Left lobe of liver (tissue), 2 donors: Measurements from ENCODE around the gene YDJC. TPM values are rescaled to one million over a fixed set of nuclear protein-coding genes. Genes with fewer than 3 reads are reported as not detected.
"Not testable (repeated sequence)": the region's sequence is repeated elsewhere in the genome, so short reads cannot be mapped to it uniquely, and the experiment has no call there.

Experiments
- ATAC-seq: fragments of 200-7000 bp; cut with Tn5 transposase; one replicate; pipeline ENCODE4 v1.9.1; 2020; ENCODE audit warnings: mild to moderate bottlenecking, moderate library complexity
- DNase-seq: peaks from one replicate; pipeline ENCODE4 v3.0.0-alpha.2; 2020; ENCODE audit warnings: low spot score
- total RNA-seq: library from RNA; stranded (reverse); gene quantifications from one replicate; pipeline ENCODE4 v1.2.1, GENCODE V29; 2021
- donor health status: DM: no; HTN: no; CAD: no; lungs with moderate emphysema.
- donor health status: DM: no; HTN: yes; CAD: no.

The YDJC gene
- total RNA-seq, 1 donor from 2014 or later = 10.0 TPM

GRCh38 chr22:21652010-21652546 lies 22.3 kb upstream of the YDJC start:
- peak; percentile 86 for DNase-seq
- ATAC-seq = peak; percentile 87

- ATAC-seq = no peak
- DNase-seq = no peak
Measured at GRCh38 chr22:21651521-21652009, 21.7 kb upstream of the YDJC start.

- peak; percentile 6 for ATAC-seq
- no peak for DNase-seq
Measured at GRCh38 chr22:21650823-21651520, 21.1 kb upstream of the YDJC start.

GRCh38 chr22:21650280-21650679 lies 20.5 kb upstream of the YDJC start:
- no peak for DNase-seq
- ATAC-seq = no peak

- ATAC-seq (peak; percentile 42), DNase-seq (peak; percentile 70)
Measured at GRCh38 chr22:21646608-21647590, 17.1 kb upstream of the YDJC start.

- not testable (repeated sequence) for DNase-seq, ATAC-seq
Measured at GRCh38 chr22:21645513-21645912, 15.7 kb upstream of the YDJC start.

- no peak for DNase-seq
Measured at GRCh38 chr22:21643533-21644357, 13.9 kb upstream of the YDJC start.

GRCh38 chr22:21642584-21643448 lies 13.0 kb upstream of the YDJC start:
- peak; percentile 43 for ATAC-seq
- DNase-seq = no peak

More at GRCh38 chr22:21643533-21644357, 13.9 kb upstream of the YDJC start:
- no peak for ATAC-seq

- peak; percentile 99 for DNase-seq
Measured at GRCh38 chr22:21641789-21642583, 12.2 kb upstream of the YDJC start, which contains the start of gene SDF2L1. SDF2L1 (plus strand) TSS chr22:21642302; CDS start chr22:21642337, 35 bp downstream.

GRCh38 chr22:21641417-21641788 lies 11.6 kb upstream of the YDJC start:
- ATAC-seq (peak; percentile 59), DNase-seq (peak; percentile 61)

More at GRCh38 chr22:21641789-21642583, 12.2 kb upstream of the YDJC start, which contains the start of gene SDF2L1:
- peak; percentile 92 for ATAC-seq

- no peak for DNase-seq
- ATAC-seq = no peak
Measured at GRCh38 chr22:21640810-21641209, 11.0 kb upstream of the YDJC start.

GRCh38 chr22:21639359-21639758 lies 9.5 kb upstream of the YDJC start:
- no peak for DNase-seq
- no peak for ATAC-seq

- DNase-seq, ATAC-seq: not testable (repeated sequence)
Measured at GRCh38 chr22:21637450-21637849, 7.6 kb upstream of the YDJC start.

GRCh38 chr22:21636629-21637218 lies 6.9 kb upstream of the YDJC start:
- no peak for DNase-seq
- no peak for ATAC-seq

- ATAC-seq (no peak), DNase-seq (no peak)
Measured at GRCh38 chr22:21635771-21636510, 6.1 kb upstream of the YDJC start.

- ATAC-seq = no peak
- no peak for DNase-seq
Measured at GRCh38 chr22:21634844-21635243, 5.0 kb upstream of the YDJC start.

GRCh38 chr22:21634081-21634480 lies 4.3 kb upstream of the YDJC start:
- DNase-seq (no peak), ATAC-seq (no peak)
